ENCODE measurements around the gene CXCL6.

CXCL6 gene

DNA sequence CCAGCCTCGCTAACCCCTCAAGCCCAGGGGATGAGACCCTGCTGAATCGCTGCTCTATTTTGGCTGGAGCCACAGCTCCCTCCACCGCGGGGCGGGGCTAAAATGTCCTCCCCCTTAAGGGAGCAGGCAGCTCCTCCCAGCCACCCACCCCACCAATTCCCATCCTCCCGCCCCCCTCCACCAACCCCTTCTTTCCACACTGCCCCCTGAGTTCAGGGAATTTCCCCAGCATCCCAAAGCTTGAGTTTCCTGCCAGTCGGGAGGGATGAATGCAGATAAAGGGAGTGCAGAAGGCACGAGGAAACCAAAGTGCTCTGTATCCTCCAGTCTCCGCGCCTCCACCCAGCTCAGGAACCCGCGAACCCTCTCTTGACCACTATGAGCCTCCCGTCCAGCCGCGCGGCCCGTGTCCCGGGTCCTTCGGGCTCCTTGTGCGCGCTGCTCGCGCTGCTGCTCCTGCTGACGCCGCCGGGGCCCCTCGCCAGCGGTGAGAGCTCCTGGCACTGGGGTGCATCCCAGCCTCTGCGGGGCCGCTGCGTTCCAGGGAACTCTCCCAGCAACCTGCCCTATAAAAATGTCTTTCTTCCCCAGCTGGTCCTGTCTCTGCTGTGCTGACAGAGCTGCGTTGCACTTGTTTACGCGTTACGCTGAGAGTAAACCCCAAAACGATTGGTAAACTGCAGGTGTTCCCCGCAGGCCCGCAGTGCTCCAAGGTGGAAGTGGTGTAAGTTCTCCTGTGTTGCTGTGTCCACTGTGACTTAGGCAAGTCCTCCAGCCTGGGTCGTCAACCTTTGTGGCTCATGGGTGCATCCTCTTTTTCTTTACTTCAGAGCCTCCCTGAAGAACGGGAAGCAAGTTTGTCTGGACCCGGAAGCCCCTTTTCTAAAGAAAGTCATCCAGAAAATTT is at the start of gene CXCL6:
TSS of gene CXCL6 (plus strand) at position 306 of the 907 bp plus-strand sequence. CDS start at position 379, 73 bp downstream.
- DNase-seq, result no peak

DNA sequence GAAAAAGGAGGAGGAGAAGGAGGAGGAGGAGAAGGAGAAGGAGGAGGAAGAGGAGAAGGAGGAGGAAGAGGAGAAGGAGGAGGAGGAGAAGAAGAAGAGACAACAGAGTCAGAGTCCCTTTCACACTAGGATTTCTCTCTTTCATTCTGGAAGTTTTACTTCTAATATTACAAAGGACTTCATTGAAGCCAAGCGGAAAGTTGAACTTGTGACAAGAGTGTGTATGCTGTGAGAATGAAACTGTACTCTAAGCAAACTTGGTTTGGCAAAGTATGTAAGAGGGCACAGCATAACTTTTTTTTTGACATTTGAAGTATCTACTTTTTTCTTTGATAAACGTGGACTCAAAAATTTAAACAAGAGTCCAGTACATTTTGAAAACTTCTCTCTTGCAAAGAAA is 48.1 kb upstream of the CXCL6 start:
- no peak for DNase-seq

DNA sequence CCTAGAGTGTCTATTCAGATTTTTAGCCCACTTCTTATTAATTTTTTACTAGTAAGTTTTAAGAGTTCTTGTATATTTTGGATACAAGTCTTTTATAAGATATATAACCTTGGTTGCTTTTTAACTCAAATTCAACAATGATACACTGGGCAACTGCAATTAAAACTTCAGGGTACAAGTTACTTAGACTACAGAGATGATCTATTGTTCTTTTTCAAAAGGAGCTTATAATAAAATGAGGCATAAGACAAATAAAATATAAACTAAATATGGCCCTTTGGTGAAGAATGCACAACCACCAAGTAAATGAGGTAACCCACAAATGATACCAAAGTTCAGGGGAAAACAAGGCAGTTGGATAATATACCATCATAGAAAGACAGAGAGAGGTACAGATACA is 37.6 kb upstream of the CXCL6 start:
- no peak for DNase-seq

DNA sequence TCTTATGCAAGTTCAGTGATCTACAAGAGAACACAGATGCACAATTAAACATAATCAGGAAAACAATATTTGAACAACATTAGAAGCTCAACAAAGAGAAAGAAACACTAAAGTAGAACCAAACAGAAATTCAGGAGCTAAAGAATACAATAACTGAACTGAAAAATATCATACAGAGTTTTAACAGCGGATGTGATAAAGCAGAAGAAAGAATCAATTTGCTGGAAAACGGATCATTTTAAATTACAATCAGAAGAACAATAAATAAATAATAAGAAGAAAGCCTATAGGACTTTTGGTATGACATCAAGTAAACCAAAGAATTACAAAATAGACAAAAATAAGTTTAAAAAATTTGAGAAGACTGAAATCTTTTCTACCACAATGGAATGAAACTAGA is 36.3 kb upstream of the CXCL6 start:
- DNase-seq, result no peak

DNA sequence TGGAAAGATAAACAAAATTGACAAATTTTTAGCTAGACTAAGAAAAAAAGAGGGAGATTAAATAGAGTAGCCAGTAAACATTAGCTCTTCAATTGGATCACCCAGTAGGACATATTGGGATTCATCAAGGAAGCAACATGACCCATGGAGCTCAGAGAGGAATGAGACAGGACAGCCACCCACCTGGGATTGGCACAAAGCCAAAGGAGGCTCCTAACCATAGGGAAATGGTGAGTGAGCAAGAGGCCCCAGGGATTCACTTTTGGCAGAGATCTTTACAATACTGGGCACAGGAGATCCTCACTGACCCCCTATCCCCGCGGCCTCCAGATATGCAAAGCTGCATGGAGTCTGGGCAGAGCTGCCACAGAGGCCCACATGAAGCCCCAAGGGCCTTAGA is 34.8 kb upstream of the CXCL6 start:
- DNase-seq, result no peak

DNA sequence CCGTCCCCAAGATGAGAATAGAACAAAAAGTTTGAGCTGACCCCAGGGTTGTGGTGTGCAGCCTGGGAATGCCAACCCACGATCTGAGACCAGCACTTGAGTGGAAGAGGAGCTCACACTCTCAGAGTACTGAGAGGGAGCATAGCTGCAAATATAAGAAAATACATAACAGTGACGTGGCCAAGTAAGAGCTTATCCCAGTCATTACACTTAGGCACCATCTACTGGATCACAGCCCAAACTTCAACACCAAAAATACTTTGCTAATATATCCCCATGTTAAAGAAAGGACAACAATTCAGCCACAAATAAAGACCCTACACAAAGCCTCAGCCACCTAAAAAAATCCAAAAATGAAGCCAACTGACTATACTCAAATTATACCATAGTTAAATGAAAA is 33.3 kb upstream of the CXCL6 start:
- no peak for DNase-seq

DNA sequence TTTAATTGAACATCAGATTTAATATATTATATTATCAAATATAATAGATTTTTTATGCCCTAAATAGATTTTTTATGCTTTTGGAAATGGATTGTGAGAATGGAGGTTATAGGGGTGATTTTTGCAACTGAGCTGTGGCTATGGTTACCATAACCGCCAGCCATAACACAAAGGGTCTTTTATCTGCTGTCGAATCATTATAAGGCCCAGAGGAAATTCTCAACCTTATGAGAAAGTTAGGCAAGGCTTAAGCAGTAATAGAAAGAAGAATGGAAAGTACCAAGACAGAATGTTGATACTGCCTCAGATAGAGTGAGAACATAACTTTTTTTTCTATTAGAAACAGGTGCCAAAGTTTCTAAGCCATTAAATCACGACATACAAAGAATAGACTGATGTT is 26.3 kb upstream of the CXCL6 start:
- DNase-seq, result no peak

DNA sequence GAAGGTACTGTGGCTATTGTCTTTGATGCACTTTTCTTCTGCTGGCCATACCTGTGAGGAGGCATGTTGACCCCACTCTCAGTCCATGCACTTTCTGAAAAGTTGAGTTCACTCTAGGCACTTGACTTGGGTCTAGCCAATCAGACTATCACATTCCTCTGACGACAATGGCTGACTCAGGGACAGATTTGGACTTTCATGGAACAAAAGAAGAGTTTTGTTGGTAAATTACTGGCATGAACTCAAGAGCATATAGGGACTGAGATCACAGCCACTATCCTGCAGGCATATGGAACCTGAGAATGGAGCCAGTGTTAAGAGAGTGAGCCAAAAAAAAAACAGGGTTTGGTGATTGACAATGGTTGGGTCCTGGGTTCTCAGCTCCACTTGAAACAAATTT is 24.6 kb upstream of the CXCL6 start:
- DNase-seq, result no peak

DNA sequence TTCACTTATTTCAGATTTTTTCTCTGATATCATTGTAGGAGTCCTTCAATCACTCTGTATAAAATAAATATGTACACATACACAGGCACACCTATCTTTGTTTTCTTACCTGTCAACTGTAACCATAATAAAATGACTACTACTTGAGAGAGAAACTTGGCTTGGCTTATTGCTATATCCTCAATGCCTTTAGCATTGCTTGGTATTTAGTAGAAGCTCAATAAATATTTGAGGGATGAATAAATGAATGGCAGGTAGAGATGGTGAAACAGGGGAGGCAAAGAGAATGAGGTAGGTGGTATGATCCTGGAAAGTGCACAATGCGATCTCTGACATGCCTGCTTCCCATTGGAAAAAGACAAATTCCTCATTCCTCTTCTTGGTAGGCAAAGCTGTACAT is 21.8 kb upstream of the CXCL6 start:
- no peak for DNase-seq

DNA sequence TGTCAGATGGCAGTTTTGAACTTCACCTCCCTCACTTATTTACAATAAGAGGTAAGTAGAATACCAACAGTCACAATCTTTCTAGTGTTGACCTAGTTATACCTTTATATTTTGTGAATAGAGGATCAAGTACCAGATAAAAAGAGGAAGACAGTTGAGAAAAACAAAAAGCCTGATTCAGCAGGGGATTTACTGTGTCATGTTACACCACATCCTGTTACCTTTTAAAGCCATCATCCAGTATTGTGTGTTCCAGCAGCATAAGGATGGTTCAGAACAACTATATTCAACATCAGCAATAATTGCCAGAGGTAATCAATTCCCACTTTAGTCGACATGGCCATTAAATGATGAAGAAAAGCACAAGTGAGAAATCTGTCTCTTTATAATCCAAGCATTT is 21.3 kb upstream of the CXCL6 start:
- no peak for DNase-seq

DNA sequence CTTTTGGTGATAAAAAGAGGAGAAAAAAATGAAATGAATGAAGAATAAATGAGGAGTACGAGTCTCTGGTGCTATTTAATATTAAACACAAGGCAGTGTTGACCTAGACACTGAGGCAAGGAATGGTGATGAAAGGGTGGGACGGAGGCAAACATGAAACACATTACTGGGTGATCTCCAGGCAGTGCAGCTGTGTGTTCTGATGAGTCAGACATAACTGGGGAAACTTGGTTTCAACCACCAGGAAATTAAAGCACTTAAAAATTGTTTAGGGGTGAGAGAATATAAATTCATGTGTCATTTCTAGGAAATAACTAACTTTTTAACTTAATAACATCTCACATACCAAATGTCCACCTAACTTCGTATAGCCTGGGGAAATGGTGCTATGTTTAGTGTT is 19.7 kb upstream of the CXCL6 start:
- no peak for DNase-seq

DNA sequence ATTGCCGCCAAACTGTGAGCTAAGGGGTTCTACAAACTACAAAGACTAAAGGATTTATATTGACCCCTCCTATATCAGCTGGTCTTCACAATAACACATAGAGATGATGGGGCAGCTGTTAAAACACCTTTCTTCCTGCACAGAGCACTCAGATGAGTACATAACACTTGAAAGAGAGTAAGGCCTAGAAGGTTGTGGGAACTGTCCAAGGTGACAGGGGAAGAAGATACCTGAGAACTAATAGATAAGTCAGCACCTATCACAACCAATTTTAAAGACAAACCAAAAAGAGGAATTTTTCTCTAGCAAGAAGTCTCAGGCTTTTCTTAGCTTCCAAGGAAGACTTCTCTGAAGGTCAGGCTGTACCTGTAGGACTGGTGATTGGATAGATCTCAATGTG is 19.1 kb upstream of the CXCL6 start:
- no peak for DNase-seq

DNA sequence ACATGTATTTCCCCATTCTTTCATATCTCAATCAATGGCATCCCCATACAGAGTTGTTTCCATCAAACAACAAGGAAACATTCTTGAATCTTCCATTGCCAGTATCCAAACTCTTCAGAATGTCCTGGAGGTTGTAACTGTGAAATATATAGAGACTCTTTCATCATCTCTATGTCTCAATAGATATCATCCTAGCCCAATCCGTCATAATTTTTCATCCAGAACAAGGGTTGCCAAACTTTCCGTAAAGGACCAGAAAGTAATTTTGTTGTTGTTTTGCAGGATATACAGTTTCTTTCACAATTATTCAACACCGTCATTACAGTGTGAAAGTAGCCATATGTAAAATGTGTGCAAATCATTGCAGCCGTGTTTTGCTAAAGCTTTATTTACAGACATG is 15.2 kb upstream of the CXCL6 start:
- DNase-seq, result no peak

DNA sequence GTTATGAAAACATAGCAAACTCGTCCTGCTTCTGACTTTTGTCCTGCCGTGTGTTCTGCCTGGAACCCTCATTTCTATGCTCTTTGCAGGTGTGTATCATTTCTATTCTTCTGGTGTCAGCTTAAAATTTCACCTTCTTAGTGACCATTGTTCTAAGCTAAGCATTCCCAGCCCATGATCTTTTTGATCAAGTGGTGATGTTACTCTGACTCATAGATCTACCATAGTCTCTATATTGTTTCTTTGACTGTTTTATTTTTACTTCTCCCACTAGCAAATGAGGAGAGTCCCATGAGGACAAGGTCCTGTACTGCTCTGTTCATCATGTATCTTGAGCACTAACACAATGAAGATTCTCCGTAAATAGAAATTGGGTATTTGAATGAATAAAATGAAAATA is 14.1 kb upstream of the CXCL6 start:
- DNase-seq, result no peak

DNA sequence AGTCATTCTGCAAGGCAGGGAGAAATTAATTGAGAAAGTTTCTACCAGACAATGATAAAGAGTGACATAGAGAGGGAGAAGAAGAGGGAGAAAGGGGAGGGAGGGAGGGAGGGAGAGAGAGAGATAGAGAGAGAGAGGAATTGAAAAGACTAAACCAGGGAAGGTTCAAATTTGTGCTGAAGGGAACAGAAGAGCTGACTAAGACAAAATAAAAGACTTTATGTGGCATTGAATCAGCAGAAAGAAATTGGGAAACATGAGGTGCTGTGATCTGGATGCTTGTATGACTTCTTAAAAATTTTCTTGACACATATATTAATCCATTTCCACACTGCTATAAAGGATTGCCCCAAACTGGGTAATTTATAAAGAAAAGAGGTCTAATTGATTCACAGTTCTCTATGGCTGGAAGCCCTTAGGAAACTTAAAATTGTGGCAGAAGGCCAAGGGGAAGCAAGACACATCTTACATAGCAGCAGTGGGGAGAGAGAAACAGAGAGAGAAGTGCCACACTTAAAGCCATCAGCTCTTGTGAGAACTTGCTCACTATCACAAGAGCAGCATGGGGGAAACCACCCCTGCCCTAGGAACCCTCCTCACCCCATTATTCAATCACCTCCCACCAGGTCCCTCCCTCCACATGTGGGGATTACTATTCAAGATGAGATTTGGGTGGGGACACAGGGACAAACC is 13.5 kb upstream of the CXCL6 start:
- DNase-seq, result no peak

DNA sequence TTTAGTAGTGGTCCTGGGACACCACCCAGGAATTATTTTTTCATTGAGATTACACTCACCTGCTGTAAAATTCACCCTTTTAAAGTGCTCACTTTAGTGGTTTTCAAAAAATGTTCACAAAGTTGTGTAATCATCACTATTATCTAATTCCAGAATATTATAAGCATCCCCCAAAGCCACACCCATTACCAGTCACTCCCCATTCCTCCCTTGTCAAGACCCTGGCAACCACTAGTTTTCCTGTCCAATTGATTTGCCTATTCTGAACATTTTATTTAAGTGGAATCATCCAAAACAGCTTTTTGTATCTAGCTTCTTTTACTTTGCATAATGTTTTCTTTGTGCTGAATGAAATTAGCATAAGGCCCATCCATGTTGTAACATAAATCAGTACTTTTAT is 12.7 kb upstream of the CXCL6 start:
- DNase-seq, result no peak

DNA sequence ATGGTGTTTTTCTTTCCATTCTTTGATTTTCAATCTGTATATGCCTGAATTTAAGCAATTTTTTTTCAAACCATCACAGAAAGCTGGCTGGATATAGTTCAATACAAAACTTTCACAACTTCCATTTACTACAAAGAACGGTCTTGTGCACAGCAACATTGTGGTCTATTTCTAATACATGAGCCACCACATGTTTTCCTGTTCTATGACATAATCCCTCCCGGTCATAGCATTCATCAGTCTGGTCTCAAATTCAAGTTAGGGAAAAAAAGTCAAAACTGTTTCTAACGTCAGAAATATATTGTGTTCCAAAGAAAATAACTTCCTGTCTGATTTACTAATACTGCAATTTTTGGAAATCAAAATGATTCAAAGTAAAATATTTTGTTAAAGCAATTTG is 7.5 kb upstream of the CXCL6 start:
- no peak for DNase-seq

DNA sequence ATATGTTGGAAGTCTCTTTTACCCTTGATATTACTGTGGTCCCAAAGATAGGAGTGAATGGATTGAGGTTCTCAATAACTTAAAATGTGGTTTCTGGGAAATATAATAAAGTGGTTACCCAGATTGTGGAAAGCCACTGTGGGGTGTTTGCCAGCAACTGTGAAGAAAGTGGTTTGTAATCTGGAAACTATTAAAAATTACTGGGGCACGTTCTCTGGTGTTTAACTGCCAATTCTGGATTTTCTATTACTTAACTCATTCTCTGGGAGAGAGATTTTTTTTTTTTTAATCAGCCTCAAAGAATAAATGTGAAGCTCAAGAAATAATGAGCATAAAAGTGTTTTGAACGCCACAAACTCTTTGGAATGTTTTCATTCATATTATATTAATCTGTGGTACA is 4.9 kb upstream of the CXCL6 start:
- DNase-seq, result no peak

DNA sequence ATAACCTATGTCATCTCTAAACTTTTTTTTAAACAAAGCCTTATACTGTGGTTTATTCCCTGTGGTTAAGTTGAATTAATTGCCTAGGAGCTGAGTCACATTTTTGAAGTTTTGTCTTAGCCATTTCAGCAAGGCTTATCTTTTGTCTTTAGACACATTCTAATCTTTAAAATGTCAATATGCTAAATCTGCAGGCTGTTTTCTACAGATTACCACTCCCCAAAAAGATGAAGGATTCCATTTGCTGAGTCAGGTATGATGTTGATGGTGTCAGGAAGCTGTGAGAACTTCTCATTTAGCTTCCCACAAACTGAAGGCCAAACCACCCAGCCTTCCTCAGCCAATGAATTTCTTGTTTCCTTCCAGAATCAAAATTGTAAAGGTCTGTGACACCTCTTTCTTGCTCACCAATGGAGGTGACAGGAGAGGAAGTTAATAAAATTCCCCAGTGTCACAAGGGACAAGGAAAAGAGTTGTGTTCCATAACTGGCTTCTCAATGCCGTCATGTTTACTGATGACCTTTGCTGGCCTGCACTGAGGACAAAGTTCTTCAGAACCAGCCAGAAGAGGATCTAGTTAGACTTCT is 3.7 kb upstream of the CXCL6 start:
- DNase-seq, result no peak

DNA sequence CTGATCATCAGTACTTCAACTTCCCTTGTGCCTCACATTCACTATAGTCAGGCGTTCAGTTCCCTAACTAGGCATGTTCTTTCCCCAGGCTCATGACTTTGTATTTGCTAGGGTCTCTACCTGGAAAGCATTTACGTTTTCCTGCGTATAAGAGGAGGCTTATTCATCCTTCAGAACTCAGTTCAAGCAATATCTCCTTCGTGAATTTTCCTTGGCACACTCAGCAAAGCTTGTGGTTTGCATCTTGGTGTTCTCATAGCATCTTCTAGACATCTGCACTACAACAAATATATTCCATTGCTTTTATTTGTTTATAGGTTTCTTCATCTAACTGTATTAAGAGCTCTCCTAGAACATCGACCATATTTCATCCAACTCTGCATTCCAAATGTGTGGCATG is 2.6 kb downstream of the CXCL6 start:
- DNase-seq, result no peak

DNA sequence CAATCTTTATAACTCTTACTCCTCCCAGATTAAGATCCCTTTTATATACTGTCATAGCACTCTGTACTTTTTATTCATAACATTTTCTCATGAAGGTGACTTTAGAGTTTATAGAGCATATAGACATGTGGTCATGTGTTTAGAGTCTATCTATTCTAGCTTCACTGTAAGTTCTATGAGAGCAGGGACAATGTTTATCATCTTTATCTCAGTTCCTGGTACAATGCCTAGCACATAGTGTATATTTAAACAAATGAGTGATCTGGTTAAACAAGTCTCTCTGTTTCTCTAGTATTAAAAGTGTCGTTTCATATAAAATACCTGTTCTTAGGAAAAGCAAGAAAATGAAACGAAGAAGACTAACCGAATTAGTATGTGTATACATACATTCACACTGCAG is 3.2 kb downstream of the CXCL6 start:
- no peak for DNase-seq

DNA sequence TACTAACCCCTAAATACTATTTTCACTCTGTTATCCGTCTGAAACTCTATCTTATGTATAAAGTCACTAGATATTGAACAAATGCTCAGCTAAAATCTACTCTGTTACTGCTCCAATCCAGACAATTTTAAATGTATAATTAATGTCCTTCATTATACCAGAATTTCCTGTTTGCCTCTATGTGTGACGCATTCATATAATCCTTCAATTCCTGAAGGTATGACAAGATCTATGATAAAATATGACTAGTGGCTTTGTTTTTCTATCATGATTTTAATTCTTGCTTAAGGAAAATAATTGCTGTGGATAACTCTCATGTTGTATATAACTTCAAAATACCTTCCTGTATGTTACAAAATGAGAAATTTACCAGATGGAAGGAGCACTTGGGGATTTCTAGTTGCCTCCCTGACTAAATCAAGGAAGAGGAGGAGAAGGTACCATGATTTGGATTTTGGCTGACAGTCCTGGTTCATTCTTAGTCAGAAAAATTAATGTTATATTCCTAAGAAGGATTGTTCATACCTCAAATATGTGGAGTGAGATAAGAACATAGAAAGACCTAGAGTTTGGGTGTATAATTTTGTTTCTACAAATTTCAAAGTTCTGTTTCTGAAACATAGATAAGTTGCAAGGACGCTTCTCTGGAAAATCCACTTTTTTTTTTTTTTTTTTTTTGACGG is 4.9 kb downstream of the CXCL6 start:
- DNase-seq, result no peak

DNA sequence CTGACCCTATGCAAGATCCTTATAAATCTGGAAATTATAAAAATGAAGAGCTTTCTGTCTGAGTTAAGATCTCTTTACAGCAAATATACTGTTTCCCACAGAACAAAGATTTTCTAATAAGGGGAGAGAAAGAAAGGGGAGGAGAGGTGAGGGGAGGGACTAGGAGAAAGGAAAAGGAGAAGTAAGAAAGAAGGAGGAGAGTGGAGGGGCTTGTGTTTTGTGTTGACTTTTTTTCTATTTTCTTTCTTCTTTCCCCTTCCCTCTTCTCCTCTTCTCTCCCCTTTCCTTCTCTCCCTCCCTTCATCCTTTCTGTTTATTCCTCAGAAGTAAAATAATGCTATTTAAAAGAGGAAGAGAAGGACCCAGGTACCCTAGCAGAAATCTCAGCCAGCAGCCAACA is 6.2 kb downstream of the CXCL6 start:
- no peak for DNase-seq

DNA sequence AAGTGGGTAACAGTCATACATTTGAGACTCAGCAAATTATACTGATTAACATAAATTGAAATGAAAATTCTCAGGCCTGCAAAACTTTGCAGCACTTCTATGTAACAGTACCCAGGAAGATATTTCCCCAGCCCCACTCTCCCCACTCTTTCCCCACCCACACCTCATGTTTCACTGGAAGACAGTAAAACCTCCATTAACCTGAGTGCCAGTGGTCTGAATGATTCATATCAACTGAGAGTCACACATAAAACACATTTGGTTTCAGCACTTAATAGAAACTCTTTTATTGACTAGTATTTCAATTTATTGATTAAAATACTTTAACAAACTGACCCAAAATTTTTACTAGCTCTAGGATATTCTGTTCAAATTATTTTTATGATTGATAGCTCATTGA is 6.9 kb downstream of the CXCL6 start:
- no peak for DNase-seq

Measured in NCI-H1105 treated with DMSO at 0.1 percent for 48 hours (cell line).